ENCODE measurements around the gene TMTC2. TPM values are rescaled to one million over a fixed set of nuclear protein-coding genes. Genes with fewer than 3 reads are reported as not detected.

Gene TMTC2
- total and polyA plus RNA-seq, 2 donors = 3.0 to 5.1 TPM

- Histone ChIP-seq H3K4me1 (ENCODE audit: control insufficient read depth in 2 of 2, insufficient read depth in 2 of 2, low read length in 2 of 2) (no peaks in the 10 kb centered on the region), H3K36me3 (ENCODE audit: control insufficient read depth in 2 of 2, insufficient read depth in 2 of 2, low read length in 1 of 2) (no peaks in the 10 kb centered on the region), H3K9me3 (ENCODE audit: control insufficient read depth in 2 of 2, insufficient read depth in 1 of 2, low read length in 1 of 2) (no peaks in the 10 kb centered on the region), H3K4me3 (ENCODE audit: low read length in 2 of 2) (no peak overlapping the region), H3K27ac (ENCODE audit: low read depth in 1 of 2, low read length in 1 of 2) (no peak overlapping the region), H3K27me3 (ENCODE audit: control insufficient read depth in 2 of 2, insufficient read depth in 1 of 2, low read length in 1 of 2) (no peaks in the 10 kb centered on the region)
- DNase-seq (ENCODE audit: low read depth in 6 of 9, low spot score in 9 of 9) = no peak
Measured at GRCh38 chr12:82855872-82856271, 169.2 kb downstream of the TMTC2 start.

DNA sequence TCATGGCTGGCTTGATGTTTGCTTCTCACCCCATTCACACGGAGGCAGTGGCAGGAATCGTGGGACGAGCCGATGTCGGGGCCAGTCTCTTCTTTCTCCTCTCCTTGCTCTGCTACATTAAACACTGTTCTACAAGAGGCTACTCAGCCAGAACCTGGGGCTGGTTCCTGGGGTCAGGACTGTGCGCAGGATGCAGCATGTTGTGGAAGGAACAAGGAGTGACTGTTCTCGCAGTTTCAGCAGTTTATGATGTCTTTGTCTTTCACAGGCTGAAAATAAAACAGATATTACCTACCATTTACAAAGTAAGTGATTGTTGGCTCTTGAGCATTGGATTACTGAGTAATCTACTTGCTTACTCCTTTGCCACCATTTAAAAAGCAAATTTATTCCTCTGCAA, 170.6 kb downstream of the TMTC2 start:
- H3K36me3 ChIP-seq (ENCODE audit: control insufficient read depth in 2 of 2, insufficient read depth in 2 of 2, low read length in 1 of 2) = no peaks in the 10 kb centered on the region
- H3K27me3 ChIP-seq (ENCODE audit: control insufficient read depth in 2 of 2, insufficient read depth in 1 of 2, low read length in 1 of 2) = no peaks in the 10 kb centered on the region
- H3K9me3 ChIP-seq (ENCODE audit: control insufficient read depth in 2 of 2, insufficient read depth in 1 of 2, low read length in 1 of 2) = no peaks in the 10 kb centered on the region
- no peak overlapping the region for H3K4me3 ChIP-seq (ENCODE audit: low read length in 2 of 2)
- H3K4me1 ChIP-seq (ENCODE audit: control insufficient read depth in 2 of 2, insufficient read depth in 2 of 2, low read length in 2 of 2) = no peaks in the 10 kb centered on the region
- DNase-seq (ENCODE audit: low read depth in 6 of 9, low spot score in 9 of 9) = no peak
- H3K27ac ChIP-seq (ENCODE audit: low read depth in 1 of 2, low read length in 1 of 2) = no peak overlapping the region
- 97% methylated on average over 7 of the region's 7 CpGs for WGBS

GRCh38 chr12:82857911-82858533, 171.3 kb downstream of the TMTC2 start:
- DNase-seq (ENCODE audit: low read depth in 6 of 9, low spot score in 9 of 9) = no peak
- no peak overlapping the region for H3K4me3 ChIP-seq (ENCODE audit: low read length in 2 of 2)
- no peaks in the 10 kb centered on the region for H3K27me3 ChIP-seq (ENCODE audit: control insufficient read depth in 2 of 2, insufficient read depth in 1 of 2, low read length in 1 of 2)
- H3K27ac ChIP-seq (ENCODE audit: low read depth in 1 of 2, low read length in 1 of 2) = no peak overlapping the region
- 91% methylated on average over 10 of the region's 10 CpGs for WGBS
- H3K9me3 ChIP-seq (ENCODE audit: control insufficient read depth in 2 of 2, insufficient read depth in 1 of 2, low read length in 1 of 2) = no peaks in the 10 kb centered on the region
- H3K36me3 ChIP-seq (ENCODE audit: control insufficient read depth in 2 of 2, insufficient read depth in 2 of 2, low read length in 1 of 2) = no peaks in the 10 kb centered on the region
- H3K4me1 ChIP-seq (ENCODE audit: control insufficient read depth in 2 of 2, insufficient read depth in 2 of 2, low read length in 2 of 2) = no peaks in the 10 kb centered on the region

DNA sequence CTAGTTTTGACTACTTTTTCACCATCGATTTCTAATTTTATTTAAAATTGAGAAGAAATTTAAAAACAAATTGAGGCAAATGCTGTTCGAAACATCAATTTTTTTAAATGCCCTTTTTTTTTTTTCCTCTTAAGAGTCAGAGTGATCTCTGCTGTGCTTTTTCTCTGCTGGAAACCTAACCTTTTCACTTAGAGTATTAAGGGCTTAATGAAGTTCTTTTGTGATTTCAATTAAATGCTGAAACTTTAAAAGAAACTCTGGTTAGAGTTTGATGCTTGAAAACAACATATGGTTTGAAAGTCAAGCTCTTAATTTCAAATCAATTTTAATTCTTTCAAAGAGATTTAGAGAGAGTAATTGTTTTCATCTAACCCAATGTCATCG, 171.8 kb downstream of the TMTC2 start:
- DNase-seq (ENCODE audit: low read depth in 6 of 9, low spot score in 9 of 9) = no peak
- Histone ChIP-seq H3K27ac (ENCODE audit: low read depth in 1 of 2, low read length in 1 of 2) (no peak overlapping the region), H3K4me3 (ENCODE audit: low read length in 2 of 2) (no peak overlapping the region), H3K27me3 (ENCODE audit: control insufficient read depth in 2 of 2, insufficient read depth in 1 of 2, low read length in 1 of 2) (no peaks in the 10 kb centered on the region), H3K9me3 (ENCODE audit: control insufficient read depth in 2 of 2, insufficient read depth in 1 of 2, low read length in 1 of 2) (no peaks in the 10 kb centered on the region), H3K36me3 (ENCODE audit: control insufficient read depth in 2 of 2, insufficient read depth in 2 of 2, low read length in 1 of 2) (no peaks in the 10 kb centered on the region), H3K4me1 (ENCODE audit: control insufficient read depth in 2 of 2, insufficient read depth in 2 of 2, low read length in 2 of 2) (no peaks in the 10 kb centered on the region)
- 96% methylated on average over 3 of the region's 3 CpGs for WGBS

GRCh38 chr12:82862069-82862841, 175.5 kb downstream of the TMTC2 start:
- Histone ChIP-seq H3K36me3 (ENCODE audit: control insufficient read depth in 2 of 2, insufficient read depth in 2 of 2, low read length in 1 of 2) (no peaks in the 10 kb centered on the region), H3K27me3 (ENCODE audit: control insufficient read depth in 2 of 2, insufficient read depth in 1 of 2, low read length in 1 of 2) (no peaks in the 10 kb centered on the region), H3K9me3 (ENCODE audit: control insufficient read depth in 2 of 2, insufficient read depth in 1 of 2, low read length in 1 of 2) (no peaks in the 10 kb centered on the region), H3K27ac (ENCODE audit: low read depth in 1 of 2, low read length in 1 of 2) (no peak overlapping the region), H3K4me3 (ENCODE audit: low read length in 2 of 2) (no peak overlapping the region), H3K4me1 (ENCODE audit: control insufficient read depth in 2 of 2, insufficient read depth in 2 of 2, low read length in 2 of 2) (no peaks in the 10 kb centered on the region)
- DNase-seq (ENCODE audit: low read depth in 6 of 9, low spot score in 9 of 9) = no peak
- 88% methylated on average over 1 of the region's 1 CpG for WGBS

DNA sequence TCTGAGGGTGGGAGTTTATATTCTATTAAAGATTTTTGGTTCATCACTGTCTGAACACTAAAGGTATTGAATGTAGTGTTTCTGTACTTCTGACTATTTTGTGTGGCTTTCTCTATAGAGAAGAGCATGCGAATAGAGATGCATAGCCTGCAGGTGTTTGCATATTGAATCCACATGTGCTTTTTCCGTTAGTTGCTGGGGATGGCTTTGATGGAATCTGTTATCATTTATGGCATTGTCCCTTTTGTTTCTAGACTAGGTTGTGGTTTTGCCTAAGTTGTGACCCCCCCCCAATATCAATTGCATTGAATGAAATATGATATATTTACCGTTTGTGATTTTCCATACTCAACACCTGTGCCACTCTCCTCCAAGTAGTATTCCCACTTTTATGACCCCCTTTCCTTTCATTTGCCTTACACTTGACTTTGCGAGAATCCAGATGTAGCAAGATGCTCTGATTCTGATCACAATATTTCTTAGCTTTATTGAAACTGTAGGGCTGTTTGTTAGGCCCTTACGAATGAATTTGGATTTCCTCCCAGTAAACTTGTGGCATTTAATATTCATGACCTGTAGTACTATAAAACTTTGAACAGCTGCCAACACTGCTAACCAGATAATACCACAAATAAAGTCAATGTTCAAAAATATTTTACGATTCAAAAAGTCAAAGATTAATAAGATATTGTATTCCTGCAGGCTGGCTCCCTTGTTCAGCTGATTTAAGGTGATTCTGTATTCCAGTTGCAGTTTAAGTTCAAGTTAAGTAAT, 176.4 kb downstream of the TMTC2 start:
- WGBS = 93% methylated on average over 6 of the region's 6 CpGs
- no peak overlapping the region for H3K4me3 ChIP-seq (ENCODE audit: low read length in 2 of 2)
- no peak for DNase-seq (ENCODE audit: low read depth in 6 of 9, low spot score in 9 of 9)
- H3K9me3 ChIP-seq (ENCODE audit: control insufficient read depth in 2 of 2, insufficient read depth in 1 of 2, low read length in 1 of 2) = no peaks in the 10 kb centered on the region
- no peak overlapping the region for H3K27ac ChIP-seq (ENCODE audit: low read depth in 1 of 2, low read length in 1 of 2)
- no peaks in the 10 kb centered on the region for H3K4me1 ChIP-seq (ENCODE audit: control insufficient read depth in 2 of 2, insufficient read depth in 2 of 2, low read length in 2 of 2)
- no peaks in the 10 kb centered on the region for H3K27me3 ChIP-seq (ENCODE audit: control insufficient read depth in 2 of 2, insufficient read depth in 1 of 2, low read length in 1 of 2)
- no peaks in the 10 kb centered on the region for H3K36me3 ChIP-seq (ENCODE audit: control insufficient read depth in 2 of 2, insufficient read depth in 2 of 2, low read length in 1 of 2)

GRCh38 chr12:82866227-82866775, 179.6 kb downstream of the TMTC2 start:
- no peak for DNase-seq (ENCODE audit: low read depth in 6 of 9, low spot score in 9 of 9)
- no peaks in the 10 kb centered on the region for H3K27me3 ChIP-seq (ENCODE audit: control insufficient read depth in 2 of 2, insufficient read depth in 1 of 2, low read length in 1 of 2)
- WGBS = 94% methylated on average over 4 of the region's 4 CpGs
- no peak overlapping the region for H3K4me3 ChIP-seq (ENCODE audit: low read length in 2 of 2)
- H3K9me3 ChIP-seq (ENCODE audit: control insufficient read depth in 2 of 2, insufficient read depth in 1 of 2, low read length in 1 of 2) = no peaks in the 10 kb centered on the region
- no peaks in the 10 kb centered on the region for H3K4me1 ChIP-seq (ENCODE audit: control insufficient read depth in 2 of 2, insufficient read depth in 2 of 2, low read length in 2 of 2)
- H3K27ac ChIP-seq (ENCODE audit: low read depth in 1 of 2, low read length in 1 of 2) = no peak overlapping the region
- no peaks in the 10 kb centered on the region for H3K36me3 ChIP-seq (ENCODE audit: control insufficient read depth in 2 of 2, insufficient read depth in 2 of 2, low read length in 1 of 2)

GRCh38 chr12:82866946-82867345, 180.2 kb downstream of the TMTC2 start:
- DNase-seq (ENCODE audit: low read depth in 6 of 9, low spot score in 9 of 9) = no peak
- Histone ChIP-seq H3K4me1 (ENCODE audit: control insufficient read depth in 2 of 2, insufficient read depth in 2 of 2, low read length in 2 of 2) (no peaks in the 10 kb centered on the region), H3K27me3 (ENCODE audit: control insufficient read depth in 2 of 2, insufficient read depth in 1 of 2, low read length in 1 of 2) (no peaks in the 10 kb centered on the region), H3K27ac (ENCODE audit: low read depth in 1 of 2, low read length in 1 of 2) (no peak overlapping the region), H3K9me3 (ENCODE audit: control insufficient read depth in 2 of 2, insufficient read depth in 1 of 2, low read length in 1 of 2) (no peaks in the 10 kb centered on the region), H3K36me3 (ENCODE audit: control insufficient read depth in 2 of 2, insufficient read depth in 2 of 2, low read length in 1 of 2) (no peaks in the 10 kb centered on the region), H3K4me3 (ENCODE audit: low read length in 2 of 2) (no peak overlapping the region)
- WGBS = 84% methylated on average over 3 of the region's 3 CpGs

Measured in thymus (tissue), 11 donors.